K562 treated with DMSO at 1 percent for 24 hours (cell line): Measurements from ENCODE around the gene FNDC3A. TPM values are rescaled to one million over a fixed set of nuclear protein-coding genes. Genes with fewer than 3 reads are reported as not detected.

Experiments
- total RNA-seq: library from RNA; unstranded; fragments of 300-600 nt; gene quantifications from 2 replicates; pipeline ENCODE4 v1.2.3, GENCODE V29; 2022; ENCODE audit warnings: low read depth; ENCODE audit not compliant: insufficient read depth

The FNDC3A gene, protein sequence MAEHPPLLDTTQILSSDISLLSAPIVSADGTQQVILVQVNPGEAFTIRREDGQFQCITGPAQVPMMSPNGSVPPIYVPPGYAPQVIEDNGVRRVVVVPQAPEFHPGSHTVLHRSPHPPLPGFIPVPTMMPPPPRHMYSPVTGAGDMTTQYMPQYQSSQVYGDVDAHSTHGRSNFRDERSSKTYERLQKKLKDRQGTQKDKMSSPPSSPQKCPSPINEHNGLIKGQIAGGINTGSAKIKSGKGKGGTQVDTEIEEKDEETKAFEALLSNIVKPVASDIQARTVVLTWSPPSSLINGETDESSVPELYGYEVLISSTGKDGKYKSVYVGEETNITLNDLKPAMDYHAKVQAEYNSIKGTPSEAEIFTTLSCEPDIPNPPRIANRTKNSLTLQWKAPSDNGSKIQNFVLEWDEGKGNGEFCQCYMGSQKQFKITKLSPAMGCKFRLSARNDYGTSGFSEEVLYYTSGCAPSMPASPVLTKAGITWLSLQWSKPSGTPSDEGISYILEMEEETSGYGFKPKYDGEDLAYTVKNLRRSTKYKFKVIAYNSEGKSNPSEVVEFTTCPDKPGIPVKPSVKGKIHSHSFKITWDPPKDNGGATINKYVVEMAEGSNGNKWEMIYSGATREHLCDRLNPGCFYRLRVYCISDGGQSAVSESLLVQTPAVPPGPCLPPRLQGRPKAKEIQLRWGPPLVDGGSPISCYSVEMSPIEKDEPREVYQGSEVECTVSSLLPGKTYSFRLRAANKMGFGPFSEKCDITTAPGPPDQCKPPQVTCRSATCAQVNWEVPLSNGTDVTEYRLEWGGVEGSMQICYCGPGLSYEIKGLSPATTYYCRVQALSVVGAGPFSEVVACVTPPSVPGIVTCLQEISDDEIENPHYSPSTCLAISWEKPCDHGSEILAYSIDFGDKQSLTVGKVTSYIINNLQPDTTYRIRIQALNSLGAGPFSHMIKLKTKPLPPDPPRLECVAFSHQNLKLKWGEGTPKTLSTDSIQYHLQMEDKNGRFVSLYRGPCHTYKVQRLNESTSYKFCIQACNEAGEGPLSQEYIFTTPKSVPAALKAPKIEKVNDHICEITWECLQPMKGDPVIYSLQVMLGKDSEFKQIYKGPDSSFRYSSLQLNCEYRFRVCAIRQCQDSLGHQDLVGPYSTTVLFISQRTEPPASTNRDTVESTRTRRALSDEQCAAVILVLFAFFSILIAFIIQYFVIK
- 10.2 and 13.8 TPM in 2 replicates for total RNA-seq

DNA sequence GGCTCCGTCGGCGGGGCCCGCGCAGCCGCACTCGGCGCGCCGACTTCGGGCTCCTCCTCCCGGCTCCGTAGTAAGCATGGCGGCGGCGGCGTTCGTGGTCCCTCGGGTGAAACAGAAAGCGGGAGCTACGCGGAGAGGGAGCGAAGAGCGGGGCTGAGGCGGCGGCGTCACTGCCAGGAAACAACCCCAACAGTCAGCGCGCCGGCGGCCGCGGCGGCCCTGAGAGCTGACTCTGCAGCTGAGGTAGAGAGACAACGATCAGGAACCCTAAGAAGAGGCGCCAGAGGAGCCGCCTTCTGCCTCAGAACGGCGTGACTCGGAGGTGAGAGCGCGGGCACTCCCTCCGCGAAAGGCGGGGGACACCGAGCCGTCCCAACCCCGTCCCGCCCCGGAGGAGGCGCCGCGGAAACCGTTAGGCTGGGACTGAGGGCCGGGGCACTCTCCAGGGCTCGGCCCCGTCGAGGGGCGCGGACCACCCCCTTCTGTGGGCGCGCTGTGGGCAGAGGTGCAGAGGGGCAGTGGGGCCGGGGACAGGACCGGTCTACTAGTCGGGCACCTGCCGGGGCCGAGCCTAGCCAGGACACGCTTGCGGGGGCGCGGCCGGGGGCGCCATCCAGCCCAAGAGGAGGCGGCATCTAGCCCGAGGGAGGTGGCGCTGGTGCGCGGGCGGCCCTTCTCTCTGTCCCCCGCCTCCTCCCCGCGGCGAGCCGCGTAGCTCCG lies at the start of gene FNDC3A:
Gene FNDC3A (plus strand): TSS at position 57 of the 720 bp plus-strand sequence. CDS start 30,279 bp downstream, outside the sequence.

DNA sequence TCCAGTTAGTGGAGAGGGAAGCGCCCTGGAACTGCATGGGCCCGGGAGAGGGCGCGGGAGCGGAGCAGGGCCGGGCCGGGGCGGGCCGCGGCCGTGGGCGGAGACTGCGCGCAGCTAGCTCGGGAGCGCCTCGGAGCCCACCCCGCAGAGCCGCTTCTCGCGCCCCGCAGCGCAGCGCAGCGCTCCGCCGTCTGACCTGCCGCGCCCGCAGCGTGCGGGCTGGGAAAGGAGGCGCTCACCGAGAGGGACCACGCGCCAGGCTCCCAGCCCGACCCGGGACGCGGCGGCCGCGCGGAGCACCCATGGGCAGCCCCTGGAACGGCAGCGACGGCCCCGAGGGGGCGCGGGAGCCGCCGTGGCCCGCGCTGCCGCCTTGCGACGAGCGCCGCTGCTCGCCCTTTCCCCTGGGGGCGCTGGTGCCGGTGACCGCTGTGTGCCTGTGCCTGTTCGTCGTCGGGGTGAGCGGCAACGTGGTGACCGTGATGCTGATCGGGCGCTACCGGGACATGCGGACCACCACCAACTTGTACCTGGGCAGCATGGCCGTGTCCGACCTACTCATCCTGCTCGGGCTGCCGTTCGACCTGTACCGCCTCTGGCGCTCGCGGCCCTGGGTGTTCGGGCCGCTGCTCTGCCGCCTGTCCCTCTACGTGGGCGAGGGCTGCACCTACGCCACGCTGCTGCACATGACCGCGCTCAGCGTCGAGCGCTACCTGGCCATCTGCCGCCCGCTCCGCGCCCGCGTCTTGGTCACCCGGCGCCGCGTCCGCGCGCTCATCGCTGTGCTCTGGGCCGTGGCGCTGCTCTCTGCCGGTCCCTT lies 244.5 kb downstream of the FNDC3A start, which contains the start of gene MLNR:
Gene MLNR (plus strand): TSS at position 303 of the 820 bp plus-strand sequence. CDS start 0 bp downstream, at position 303.

DNA sequence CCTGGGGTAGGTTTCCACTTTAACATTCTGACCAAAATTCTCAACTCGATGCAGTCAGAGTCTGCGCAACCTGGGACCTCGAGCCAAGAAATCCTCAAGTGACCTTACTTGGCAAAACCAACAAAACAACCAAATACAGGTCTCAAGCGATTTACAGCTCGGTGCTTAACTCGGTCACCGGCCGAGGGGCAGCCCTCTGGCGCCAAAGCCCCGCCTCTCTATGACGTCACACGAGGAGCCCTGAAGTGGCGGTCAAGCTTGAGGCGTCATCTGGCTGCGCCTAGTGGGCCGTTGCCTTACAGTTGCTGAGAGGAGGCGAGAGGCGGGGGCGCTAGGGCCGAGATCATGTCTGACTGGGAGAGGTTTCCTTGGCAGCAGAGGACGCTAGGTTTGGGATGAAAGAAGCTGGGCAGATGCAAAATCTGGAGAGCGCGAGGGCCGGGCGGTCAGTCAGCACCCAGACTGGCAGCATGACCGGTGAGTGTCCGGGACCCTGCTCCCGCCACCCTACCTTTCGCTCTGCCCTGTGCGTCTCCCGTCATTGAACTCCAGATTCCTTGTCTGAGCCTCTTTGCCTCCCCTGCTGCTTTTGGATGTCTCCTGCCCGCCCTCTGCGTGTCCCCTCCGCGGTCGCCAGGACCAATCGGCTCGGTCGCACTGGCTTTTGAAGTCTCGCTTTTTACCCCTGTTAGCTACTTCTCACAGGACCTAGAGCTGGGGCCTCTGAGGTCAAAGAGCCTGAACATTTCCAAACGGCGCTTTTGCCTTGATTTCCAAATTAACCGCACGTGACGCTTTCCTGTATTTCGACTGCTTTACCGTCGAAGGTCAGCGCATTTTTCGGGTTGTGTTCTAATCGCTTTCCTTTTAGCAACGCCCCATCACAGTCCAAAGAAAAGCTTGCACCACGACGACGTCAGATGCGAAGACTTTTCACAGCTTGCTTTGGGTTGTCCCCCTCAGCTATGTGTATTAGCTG lies 272.2 kb downstream of the FNDC3A start, which contains the start of gene CDADC1:
Gene CDADC1 (plus strand): TSS at position 283 of the 979 bp plus-strand sequence. CDS start 113 bp downstream, at position 396.

Other genes with a start within 250 kb of the FNDC3A start
- gene MLNR, start 244.4 kb downstream of the FNDC3A start, total RNA-seq, result 0.32 TPM in 1 of 2 replicates, not detected in the other